Psoas muscle (tissue), 8 donors: Measurements from ENCODE around the gene APC. TPM values are rescaled to one million over a fixed set of nuclear protein-coding genes. Genes with fewer than 3 reads are reported as not detected.

Source experiments
- ATAC-seq, 4 donors: fragments of 200-7000 bp; cut with Tn5 transposase; one replicate each; pipeline ENCODE4 v1.9.1; 2020; ENCODE audit warnings: moderate library complexity in 3 of 4, mild to moderate bottlenecking in 2 of 4
- DNase-seq, 2 donors: peaks; one replicate each; pipeline ENCODE4 v3.0.0-alpha.2; 2020
- H3K27ac ChIP-seq: fragments of 200-600 bp; one replicate; pipeline ENCODE4 v1.8.0; 2022
- H3K27me3 ChIP-seq, 3 donors: fragments of 200-600 bp in 1 of 3; one replicate each; pipeline versions ENCODE4 v1.6.1 to v1.8.0; 2013 to 2022; ENCODE audit warnings: low read length in 2 of 3, mild to moderate bottlenecking in 2 of 3, moderate library complexity in 1 of 3; ENCODE audit not compliant: insufficient read depth in 3 of 3
- H3K36me3 ChIP-seq, 2 donors: fragments of 200-600 bp in 1 of 2; one replicate each; pipeline versions ENCODE4 v1.6.1 to v1.8.0; 2013 to 2022; ENCODE audit warnings: low read depth in 1 of 2, mild to moderate bottlenecking in 1 of 2, moderate library complexity in 1 of 2; ENCODE audit not compliant: insufficient read depth in 1 of 2
- H3K4me1 ChIP-seq: fragments of 200-600 bp; one replicate; pipeline ENCODE4 v1.8.0; 2022
- H3K4me3 ChIP-seq: fragments of 200-600 bp; one replicate; pipeline ENCODE4 v1.8.0; 2022; ENCODE audit warnings: mild to moderate bottlenecking
- H3K9me3 ChIP-seq: fragments of 200-600 bp; one replicate; pipeline ENCODE4 v1.8.0; 2022
- WGBS, 3 donors: extraction: QIAGEN DNeasy Blood & Tissue Kit; methylation state at CpG; one replicate each; pipeline versions ENCODE4 v1.1.6 to v1.1.7; 2013; 5-methylcytosine and 5-hydroxymethylcytosine counted together
- intact Hi-C, 2 donors: fragments of 100-400 bp; cut with DNase I; formaldehyde crosslinking; loops; one replicate each; pipeline versions ENCODE4 v1.11.0 to v1.14.2; 2022
- polyA plus RNA-seq, 3 donors: library from polyadenylated mRNA; stranded (reverse); fragments of 200-250 nt; gene quantifications; one replicate each; pipeline ENCODE4 v1.2.3, GENCODE V29; 2013
- total RNA-seq, 4 donors: library from RNA; stranded (reverse); fragmentation: NEBNext Ultra II Directional in 2 of 4; extraction: Animal tissue kit (Norgen Biotek cat#: 25700) in 2 of 4; gene quantifications; one replicate each; pipeline versions ENCODE4 v1.2.1 to v1.2.4, GENCODE V29; 2021 to 2023
- TF ChIP-seq, protein P1 (sequence below): fragments of 200-600 bp; IDR thresholded peaks from one replicate; pipeline ENCODE4 v1.8.0; 2022; ENCODE audit warnings: antibody characterized with exemption
- donor health status: healthy with polysubstance abuse.
- donor health status: DM: no; HTN: no; CAD: no; lungs with moderate emphysema.
- donor health status: Bipolar disorder and iron deficiency.
- donor health status: healthy.
- donor health status: DM: yes; HTN: yes; CAD: no.
- donor health status: DM: no; HTN: no; CAD: no.
- donor health status: DM: no; HTN: no; CAD: no.
- donor health status: DM: yes; HTN: yes; CAD: no.

The APC gene
- total and polyA plus RNA-seq, 7 donors, result 5.2 to 37.0 (median 27.0) TPM

GRCh38 chr5:112824197-112824596 lies 86.5 kb downstream of the APC start:
- Histone ChIP-seq H3K4me1 (no peaks in the 10 kb centered on the region), H3K27me3 (no peaks in the 10 kb centered on the region), H3K27ac (no peak overlapping the region), H3K9me3 (no peaks in the 10 kb centered on the region), H3K36me3 (peaks cover 2 to 92% of the 10 kb centered on the region in 2 donors), H3K4me3 (no peak overlapping the region)
- ATAC-seq, result no peak
- TF ChIP-seq, protein P1, sequence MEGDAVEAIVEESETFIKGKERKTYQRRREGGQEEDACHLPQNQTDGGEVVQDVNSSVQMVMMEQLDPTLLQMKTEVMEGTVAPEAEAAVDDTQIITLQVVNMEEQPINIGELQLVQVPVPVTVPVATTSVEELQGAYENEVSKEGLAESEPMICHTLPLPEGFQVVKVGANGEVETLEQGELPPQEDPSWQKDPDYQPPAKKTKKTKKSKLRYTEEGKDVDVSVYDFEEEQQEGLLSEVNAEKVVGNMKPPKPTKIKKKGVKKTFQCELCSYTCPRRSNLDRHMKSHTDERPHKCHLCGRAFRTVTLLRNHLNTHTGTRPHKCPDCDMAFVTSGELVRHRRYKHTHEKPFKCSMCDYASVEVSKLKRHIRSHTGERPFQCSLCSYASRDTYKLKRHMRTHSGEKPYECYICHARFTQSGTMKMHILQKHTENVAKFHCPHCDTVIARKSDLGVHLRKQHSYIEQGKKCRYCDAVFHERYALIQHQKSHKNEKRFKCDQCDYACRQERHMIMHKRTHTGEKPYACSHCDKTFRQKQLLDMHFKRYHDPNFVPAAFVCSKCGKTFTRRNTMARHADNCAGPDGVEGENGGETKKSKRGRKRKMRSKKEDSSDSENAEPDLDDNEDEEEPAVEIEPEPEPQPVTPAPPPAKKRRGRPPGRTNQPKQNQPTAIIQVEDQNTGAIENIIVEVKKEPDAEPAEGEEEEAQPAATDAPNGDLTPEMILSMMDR, result no peak
- intact Hi-C loops, result no loop called here
- no peak for DNase-seq

DNA sequence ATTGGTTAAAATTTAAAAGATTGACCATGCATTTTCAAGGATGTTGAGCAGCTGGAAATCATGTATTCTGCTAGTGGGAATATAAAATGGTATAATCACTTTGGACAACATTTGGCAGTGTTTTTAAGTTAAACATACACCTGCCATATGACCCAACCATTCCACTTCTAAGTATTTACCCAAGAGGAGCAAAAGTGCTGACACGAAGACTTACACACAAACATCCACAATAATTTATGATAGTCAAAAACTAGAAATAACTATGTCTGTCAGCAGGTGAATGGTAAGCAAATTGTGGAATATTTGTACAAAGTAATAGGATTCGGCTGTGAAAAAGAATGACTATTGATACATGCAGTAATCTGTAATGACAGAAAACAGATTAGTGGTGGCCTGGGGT lies 92.7 kb downstream of the APC start:
- Histone ChIP-seq H3K36me3 (peaks cover 5 to 82% of the 10 kb centered on the region in 2 donors), H3K4me3 (no peak overlapping the region), H3K9me3 (no peaks in the 10 kb centered on the region), H3K4me1 (no peaks in the 10 kb centered on the region), H3K27me3 (no peaks in the 10 kb centered on the region), H3K27ac (no peak overlapping the region)
- TF ChIP-seq, protein P1, result no peak
- intact Hi-C loops, result no loop called here
- DNase-seq (no peak), ATAC-seq (no peak)
- WGBS, 3 donors, result 91 to 96% (median 91%) methylated on average over 2 of the region's 2 CpGs

- intact Hi-C loops, result no loop called here
- H3K27ac ChIP-seq, result no peak overlapping the region
- H3K36me3 ChIP-seq, result peaks cover 15 to 85% of the 10 kb centered on the region in 2 donors
- ATAC-seq (no peak), DNase-seq (no peak)
- H3K4me1 ChIP-seq, result no peaks in the 10 kb centered on the region
- TF ChIP-seq, protein P1, result no peak
- WGBS, 3 donors, result 93 to 97% (median 96%) methylated on average over 13 of the region's 13 CpGs
- no peaks in the 10 kb centered on the region for H3K9me3 ChIP-seq
- no peaks in the 10 kb centered on the region for H3K27me3 ChIP-seq
- H3K4me3 ChIP-seq, result no peak overlapping the region
Observed at GRCh38 chr5:112833971-112834370, 96.3 kb downstream of the APC start.

- WGBS, 3 donors, result 57 to 77% (median 74%) methylated on average over 1 of the region's 1 CpG
- TF ChIP-seq, protein P1, result no peak
- H3K9me3 ChIP-seq, result no peaks in the 10 kb centered on the region
- H3K27ac ChIP-seq, result no peak overlapping the region
- peaks cover 1 to 23% of the 10 kb centered on the region in 2 donors for H3K36me3 ChIP-seq
- intact Hi-C loops, result no loop called here
- no peak for ATAC-seq
- no peak overlapping the region for H3K4me3 ChIP-seq
- no peaks in the 10 kb centered on the region for H3K27me3 ChIP-seq
- H3K4me1 ChIP-seq, result no peaks in the 10 kb centered on the region
- no peak for DNase-seq
Observed at GRCh38 chr5:112844489-112844888, 106.8 kb downstream of the APC start.

DNA sequence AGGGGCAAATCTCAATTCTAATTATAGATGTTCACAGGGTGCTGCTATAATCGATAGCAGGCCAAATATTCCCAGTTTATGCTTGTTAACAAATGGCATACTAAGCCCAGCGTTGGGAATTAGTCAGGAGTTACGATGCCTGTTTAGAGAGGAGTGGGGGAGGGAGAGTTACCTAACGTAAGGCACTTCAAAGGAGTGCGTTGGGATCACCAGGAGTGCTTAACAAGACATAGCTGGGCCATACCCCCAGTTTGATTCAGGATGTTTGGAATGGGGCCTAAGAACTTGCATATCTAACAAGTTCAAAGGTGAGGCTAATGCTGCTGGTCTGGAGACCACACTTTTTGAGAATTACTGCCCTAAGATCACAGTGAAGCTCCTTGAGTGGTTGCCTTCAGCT lies 108.9 kb downstream of the APC start:
- TF ChIP-seq, protein P1, result no peak
- peaks cover 0 to 6% of the 10 kb centered on the region in 2 donors for H3K36me3 ChIP-seq
- ATAC-seq (no peak), DNase-seq (no peak)
- no peak overlapping the region for H3K27ac ChIP-seq
- H3K27me3 ChIP-seq, result no peaks in the 10 kb centered on the region
- intact Hi-C loops, result loop anchor here in 1 of 2 donors (5.0 kb wide), 1 partner anchor 294 kb away; no protein-coding TSS in a partner anchor
- no peak overlapping the region for H3K4me3 ChIP-seq
- 68 to 78% (median 69%) methylated on average over 5 of the region's 5 CpGs for WGBS, 3 donors
- no peaks in the 10 kb centered on the region for H3K9me3 ChIP-seq
- H3K4me1 ChIP-seq, result no peaks in the 10 kb centered on the region
